ENCODE data around the gene FAXC.

GRCh38 chr6:99269207-99269606 is 80.3 kb downstream of the FAXC start:
- TF ChIP-seq BRCA1 (IDR thresholded peaks at IDR 0.05; ENCODE audit: low read depth, low read length) (no peak), ZNF274 (IDR thresholded peaks at IDR 0.05; ENCODE audit: borderline replicate concordance, extremely low read depth, low read length) (no peak), CTCF (IDR thresholded peaks at IDR 0.05; ENCODE audit: control extremely low read depth in 1 of 3, insufficient read depth in 1 of 3, low read depth in 1 of 3, low read length in 3 of 3) (no peak), TBP (IDR thresholded peaks at IDR 0.05; ENCODE audit: low read depth, low read length) (no peak), POLR2AphosphoS5 (IDR thresholded peaks at IDR 0.05; ENCODE audit: low read depth, low read length) (no peak), RFX5 (IDR thresholded peaks at IDR 0.05; ENCODE audit: borderline replicate concordance, low read depth, low read length) (no peak), HDAC2 (IDR thresholded peaks at IDR 0.05; ENCODE audit: borderline replicate concordance in 1 of 2, low read depth in 2 of 2, low read length in 2 of 2) (no peak), FOSL1 (IDR thresholded peaks at IDR 0.05; ENCODE audit: insufficient read depth, low read depth, low read length) (no peak), CHD2 (IDR thresholded peaks at IDR 0.05; ENCODE audit: low read length) (no peak), BCL11A (IDR thresholded peaks at IDR 0.05; ENCODE audit: low read depth in 2 of 2, low read length in 2 of 2) (no peak)
